GM12891 (cell line): ENCODE measurements around the gene TBC1D8B.

ENCODE experiments used
- DNase-seq: peaks from one replicate; pipeline ENCODE4 v3.0.0; 2011; ENCODE audit warnings: low spot score; ENCODE audit not compliant: insufficient read length
- FAIRE-seq: peaks from 2 replicates; lab custom pipeline; 2011; peaks lifted over from hg19 to GRCh38; lab: Jason Lieb, UNC
- PAX5 ChIP-seq: IDR thresholded peaks from 2 replicates; pipeline ENCODE4 v1.6.1; 2011; ENCODE audit warnings: low read length, moderate library complexity, mild to moderate bottlenecking; ENCODE audit not compliant: insufficient read depth, severe bottlenecking
- POLR2A ChIP-seq: IDR thresholded peaks from 2 replicates; pipeline ENCODE4 v1.6.1; 2011; ENCODE audit warnings: low read depth, low read length, control low read depth
- POLR2AphosphoS5 ChIP-seq: IDR thresholded peaks from 2 replicates; pipeline ENCODE4 v1.6.1; 2011; ENCODE audit warnings: low read depth, low read length, control low read depth
- POU2F2 ChIP-seq: IDR thresholded peaks from 2 replicates; pipeline ENCODE4 v1.6.1; 2011; ENCODE audit warnings: low read depth, mild to moderate bottlenecking, control low read depth, low read length, moderate library complexity
- SPI1 ChIP-seq: IDR thresholded peaks from 2 replicates; pipeline ENCODE4 v1.6.1; 2011; ENCODE audit warnings: low read depth, low read length, control low read depth
- TAF1 ChIP-seq: IDR thresholded peaks from 2 replicates; pipeline ENCODE4 v1.6.1; 2011; ENCODE audit warnings: low read depth, low read length, control low read depth

Gene TBC1D8B

DNA sequence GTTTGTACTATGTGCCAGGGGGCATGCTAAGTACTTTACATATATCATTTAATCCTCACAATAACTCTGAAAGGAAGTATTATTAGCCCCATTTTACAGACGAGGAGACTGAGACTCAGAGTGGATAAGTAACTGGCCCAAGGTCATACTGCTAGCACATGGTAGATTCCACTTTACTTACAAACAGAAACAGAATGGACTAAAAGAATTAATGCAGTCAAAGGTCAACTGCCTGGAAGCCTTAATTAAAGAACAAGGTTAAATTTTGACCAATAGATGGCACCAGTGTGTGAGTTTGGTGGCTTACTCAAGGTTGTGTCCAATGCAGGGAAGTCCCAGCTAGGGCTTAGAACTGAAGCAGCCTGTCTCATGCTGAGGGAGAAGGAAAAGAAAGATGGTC lies 96.0 kb downstream of the TBC1D8B start:
- DNase-seq (peak; percentile 6), FAIRE-seq (no peak)
- TF ChIP-seq POLR2A (no peak), PAX5 (no peak), POLR2AphosphoS5 (no peak)

GRCh38 chrX:106899276-106899675 lies 96.8 kb downstream of the TBC1D8B start:
- TF ChIP-seq SPI1 (no peak), POLR2A (no peak), POLR2AphosphoS5 (no peak), TAF1 (no peak), PAX5 (no peak), POU2F2 (no peak)
- no peak for FAIRE-seq
- no peak for DNase-seq

- DNase-seq (no peak), FAIRE-seq (no peak)
- no peak for TF ChIP-seq POLR2AphosphoS5
- TF ChIP-seq POLR2A: no peak
- no peak for TF ChIP-seq POU2F2
Observed at GRCh38 chrX:106899841-106900240, 97.4 kb downstream of the TBC1D8B start.

- FAIRE-seq: no peak
- TF ChIP-seq TAF1 (no peak), SPI1 (no peak), POLR2A (no peak)
- DNase-seq: no peak
Observed at GRCh38 chrX:106901341-106901740, 98.9 kb downstream of the TBC1D8B start.

- DNase-seq (no peak), FAIRE-seq (no peak)
- no peak for TF ChIP-seq SPI1
- no peak for TF ChIP-seq POLR2AphosphoS5
- no peak for TF ChIP-seq POLR2A
- TF ChIP-seq POU2F2: no peak
- no peak for TF ChIP-seq PAX5
- no peak for TF ChIP-seq TAF1
Observed at GRCh38 chrX:106901781-106902219, 99.3 kb downstream of the TBC1D8B start.

DNA sequence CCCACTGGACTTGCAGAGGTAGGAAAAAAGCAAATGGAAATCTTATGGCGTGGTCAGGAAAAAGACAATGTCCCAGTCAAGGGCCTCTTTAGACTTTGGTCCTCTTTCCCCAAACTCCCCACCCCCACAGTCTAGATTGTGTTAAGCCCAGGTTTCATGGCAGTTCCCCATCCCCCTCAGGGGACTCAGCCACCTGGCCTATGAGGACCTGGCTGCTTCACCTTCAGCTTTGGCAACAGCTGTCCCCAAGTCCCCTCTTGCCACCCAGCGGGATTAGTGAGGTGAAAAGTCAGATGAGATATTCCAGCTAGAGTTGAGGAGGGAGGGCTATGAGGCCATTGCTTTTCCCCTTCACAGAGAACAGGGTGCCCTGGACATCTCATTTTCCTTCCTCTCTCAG lies 100.2 kb downstream of the TBC1D8B start:
- DNase-seq (no peak), FAIRE-seq (no peak)
- TF ChIP-seq PAX5 (no peak), TAF1 (no peak), POU2F2 (no peak), POLR2AphosphoS5 (no peak)

DNA sequence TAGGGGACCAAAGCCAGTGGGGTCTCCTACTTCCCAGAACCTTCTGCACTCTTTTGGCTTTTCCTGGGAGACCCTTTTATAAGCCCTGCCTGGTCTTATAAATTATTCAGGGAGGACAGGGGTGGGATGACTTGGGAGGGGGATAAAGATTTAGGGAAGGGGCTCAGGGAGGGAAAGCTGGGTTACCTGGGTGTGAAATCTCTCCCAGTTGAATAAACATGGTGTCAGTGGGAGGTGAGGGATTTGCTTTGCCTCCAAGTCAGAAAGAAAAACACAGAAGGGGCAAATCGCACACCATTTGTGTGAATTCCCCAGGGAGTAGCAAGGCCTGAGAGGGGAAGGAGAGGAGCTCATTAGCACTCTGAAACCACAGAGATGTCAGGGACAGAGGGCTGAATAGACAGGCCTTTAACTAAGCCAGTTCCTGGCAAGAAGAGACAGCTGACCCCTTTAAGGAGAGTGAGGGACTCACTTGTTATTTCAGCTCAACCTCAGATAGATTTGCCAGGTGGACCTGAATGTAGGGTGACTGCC lies 100.9 kb downstream of the TBC1D8B start, which contains the start of gene RIPPLY1:
Gene RIPPLY1 (minus strand): TSS at position 51 of the 534 bp plus-strand sequence. CDS start 54 bp downstream, outside the sequence.
- no peak for DNase-seq
- no peak for FAIRE-seq
- no peak for TF ChIP-seq POU2F2
- TF ChIP-seq PAX5: no peak
- TF ChIP-seq POLR2AphosphoS5: no peak
- no peak for TF ChIP-seq SPI1
- no peak for TF ChIP-seq POLR2A
- no peak for TF ChIP-seq TAF1

DNA sequence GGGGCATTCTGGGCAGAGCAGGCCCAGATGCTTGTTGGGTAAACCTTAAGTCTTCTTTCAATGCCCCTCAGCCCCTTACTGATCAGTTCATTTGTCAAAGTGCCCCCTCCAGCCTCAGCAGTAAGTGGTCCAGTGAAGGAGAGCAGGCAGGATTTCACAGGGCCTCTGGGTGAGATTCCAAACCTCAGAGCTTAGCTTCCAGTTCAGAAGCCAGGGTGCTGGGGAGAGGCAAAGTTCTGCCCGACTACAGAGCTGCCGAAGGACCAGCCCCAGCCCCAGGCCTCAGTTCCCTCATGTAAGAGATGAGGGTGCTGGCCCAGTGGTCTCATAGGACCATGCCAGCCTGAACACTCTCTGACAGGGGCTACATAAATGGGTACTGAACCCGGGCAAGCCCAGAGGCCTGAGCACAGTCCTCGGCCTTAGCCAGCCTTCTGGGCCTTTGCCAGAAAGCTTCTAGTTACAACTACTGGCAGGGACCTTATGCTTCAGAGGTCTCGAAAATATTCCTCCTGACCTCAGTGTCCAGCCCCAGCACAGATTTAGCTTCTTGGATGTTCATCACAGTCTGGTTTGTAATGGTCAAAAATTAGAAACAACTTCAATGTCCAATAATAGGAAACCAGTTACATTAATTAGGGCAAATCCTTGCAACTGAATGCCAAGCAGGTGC lies 101.5 kb downstream of the TBC1D8B start:
- FAIRE-seq: no peak
- TF ChIP-seq PAX5 (no peak), POLR2A (no peak), SPI1 (no peak), POLR2AphosphoS5 (no peak), POU2F2 (no peak), TAF1 (no peak)
- DNase-seq: no peak

DNA sequence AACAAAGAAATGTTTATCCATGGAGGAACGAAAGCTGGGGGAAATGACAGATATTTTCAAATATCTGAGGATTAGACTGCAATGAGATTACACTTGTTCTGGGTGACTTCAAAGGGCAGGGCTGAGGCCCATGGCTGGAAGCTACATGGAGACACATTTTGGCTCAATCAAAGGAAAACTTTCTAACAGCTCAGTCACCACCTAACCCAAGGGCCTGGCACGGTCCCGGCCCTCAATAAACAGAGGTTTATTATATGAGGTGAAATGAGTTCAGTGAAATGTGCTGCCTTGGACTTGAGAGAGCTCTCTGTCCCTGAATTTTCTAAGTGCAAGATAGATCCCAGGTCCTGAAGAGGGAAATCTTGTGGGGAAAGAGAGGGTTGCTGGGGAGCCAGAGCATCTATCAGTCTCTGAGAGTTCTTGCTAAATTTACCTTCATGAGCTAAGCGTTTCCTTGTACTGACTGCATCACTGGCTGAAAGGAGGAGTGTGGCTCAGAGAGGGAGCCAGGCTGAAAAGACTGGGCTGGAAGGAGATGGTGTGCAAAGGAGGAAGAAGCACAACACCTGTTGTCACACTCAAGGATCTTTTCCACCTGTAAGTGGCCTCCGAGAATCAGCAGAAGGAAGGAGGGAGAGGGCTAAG lies 102.7 kb downstream of the TBC1D8B start:
- DNase-seq: no peak
- no peak for FAIRE-seq
- TF ChIP-seq POU2F2 (no peak), TAF1 (no peak), POLR2A (no peak), POLR2AphosphoS5 (no peak), SPI1 (no peak), PAX5 (no peak)

DNA sequence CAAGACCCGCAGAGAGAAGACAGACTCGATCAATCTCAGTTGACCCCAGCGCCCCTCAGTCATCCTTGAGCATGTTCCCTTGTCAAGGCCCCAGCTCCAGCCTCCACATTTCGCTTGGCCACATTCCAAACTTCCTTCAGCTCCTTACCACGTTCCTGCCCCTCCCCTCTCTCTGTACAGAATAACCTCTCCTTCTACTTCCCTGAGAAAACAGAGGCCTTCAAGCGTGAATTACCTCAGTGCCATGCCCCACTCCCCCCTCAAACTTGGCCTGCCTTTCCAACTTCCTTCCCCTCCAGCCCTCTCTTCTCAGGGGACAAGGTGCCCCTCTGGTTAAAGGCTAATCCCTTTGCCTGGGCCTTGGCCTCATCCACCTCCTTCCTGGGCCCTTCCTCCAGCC lies 103.9 kb downstream of the TBC1D8B start:
- FAIRE-seq (no peak), DNase-seq (no peak)
- TF ChIP-seq POLR2AphosphoS5: no peak
- TF ChIP-seq TAF1: no peak
- TF ChIP-seq PAX5: no peak
- TF ChIP-seq SPI1: no peak
- TF ChIP-seq POU2F2: no peak
- no peak for TF ChIP-seq POLR2A
